Ovary (tissue), 3 donors: Measurements from ENCODE around the gene PTRH2.

Experiments used
- CTCF ChIP-seq, 3 donors: fragments of 450-650 bp in 2 of 3; fragments of 200-600 bp in 1 of 3; IDR thresholded peaks; one replicate each; pipeline versions ENCODE4 v1.5.1 to v1.8.0; 2016 to 2022; ENCODE audit warnings: antibody characterized with exemption in 3 of 3, mild to moderate bottlenecking in 1 of 3
- EP300 ChIP-seq: sonication (generic); formaldehyde crosslinking; IDR thresholded peaks from one replicate; pipeline ENCODE4 v1.6.1; 2017; ENCODE audit warnings: antibody characterized with exemption
- POLR2A ChIP-seq: fragments of 450-650 bp; IDR thresholded peaks from one replicate; pipeline ENCODE4 v1.6.1; 2017; ENCODE audit warnings: antibody characterized with exemption, mild to moderate bottlenecking, moderate library complexity
- donor health status: DM: no; HTN: no; CAD: no.

GRCh38 chr17:59649886-59650285 lies 57.3 kb downstream of the PTRH2 start:
- TF ChIP-seq CTCF (IDR thresholded peaks at IDR 0.05) (no peak), POLR2A (no peak), EP300 (no peak)
